Fibroblast of skin of back (primary cell): ENCODE measurements around the gene TSKU.

ENCODE experiments used
- DNase-seq: peaks from one replicate; pipeline ENCODE4 v3.0.0-alpha.2; 2013

Gene TSKU

DNA sequence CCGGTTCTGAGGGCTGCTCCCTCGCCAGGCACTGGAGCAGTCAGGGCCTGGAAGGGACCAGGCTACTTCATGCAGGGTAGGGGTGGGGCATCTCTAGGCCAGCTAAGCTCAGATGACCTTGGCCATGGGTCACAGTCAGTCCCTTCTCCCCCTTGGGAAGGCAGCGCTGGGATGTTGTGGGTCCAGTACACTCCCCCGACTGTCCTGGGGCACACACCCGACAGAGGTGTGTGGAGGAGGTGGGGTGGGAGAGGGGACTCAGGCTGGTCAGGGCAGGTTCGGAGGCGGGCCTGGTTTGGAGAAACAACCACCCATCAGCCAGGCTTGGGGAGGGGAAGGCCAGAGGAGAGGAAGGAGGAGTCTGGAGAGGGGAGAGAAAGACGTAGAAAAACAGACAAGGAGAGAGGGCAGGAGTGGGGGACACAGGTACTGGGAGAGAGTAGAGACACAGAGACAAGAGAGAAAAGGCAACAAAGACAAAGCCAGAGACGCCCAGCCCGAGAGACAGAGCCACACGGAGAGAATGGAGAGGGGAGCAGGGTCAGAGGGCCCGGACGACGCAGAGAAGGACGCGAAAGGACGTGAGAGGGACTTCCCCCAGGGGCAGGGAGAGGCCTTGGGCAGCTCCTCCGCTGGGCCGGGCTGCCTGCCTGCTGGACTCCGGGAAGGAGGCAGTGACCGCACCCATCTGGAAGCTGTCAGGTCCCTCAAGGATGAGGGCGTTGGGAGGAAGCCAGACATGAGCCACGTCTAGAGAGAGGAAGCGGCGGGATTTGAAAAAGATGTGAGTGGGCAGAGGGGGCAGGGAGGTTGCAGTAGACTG, 30.6 kb upstream of the TSKU start:
- DNase-seq, result peak; percentile 85

DNA sequence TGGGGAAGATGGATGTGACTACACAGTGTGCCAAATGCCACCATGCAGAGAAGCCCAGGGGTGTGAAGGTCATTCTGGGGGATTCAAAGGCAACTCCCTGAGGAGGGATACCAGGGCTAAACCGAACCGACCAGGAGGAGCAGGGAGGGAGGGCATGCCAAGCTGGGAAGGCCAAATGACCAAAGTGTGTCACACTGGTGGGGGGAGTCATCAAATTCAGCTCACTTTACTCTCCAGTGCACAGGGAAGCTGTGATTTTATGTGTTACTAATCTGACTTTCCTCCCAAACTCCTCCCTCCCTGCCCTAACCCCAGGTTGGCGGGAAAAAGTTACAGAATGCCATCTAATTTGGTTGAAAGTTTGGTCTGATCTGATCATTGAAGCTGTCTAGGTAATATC, 29.7 kb upstream of the TSKU start:
- DNase-seq, result no peak

DNA sequence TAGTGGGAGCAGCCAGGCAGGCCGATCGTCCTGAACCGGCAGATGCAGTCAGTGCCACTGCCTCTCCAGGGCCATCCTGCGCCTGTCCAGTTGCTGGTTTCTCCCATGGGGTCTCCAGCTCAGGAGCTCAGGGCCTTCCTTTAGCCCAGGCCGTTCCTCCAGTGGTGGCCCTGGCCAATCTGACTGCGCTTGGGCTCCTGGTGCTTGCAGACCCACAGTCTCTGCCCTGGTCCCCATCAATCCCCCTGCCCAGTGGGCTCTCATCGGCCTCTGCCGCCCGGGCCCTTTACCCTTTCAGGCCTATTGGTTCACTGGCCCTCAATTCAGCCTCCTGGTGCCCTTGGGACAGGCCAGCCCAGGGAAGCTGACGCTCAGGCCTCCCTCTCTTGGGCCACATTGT, 29.2 kb upstream of the TSKU start:
- no peak for DNase-seq

DNA sequence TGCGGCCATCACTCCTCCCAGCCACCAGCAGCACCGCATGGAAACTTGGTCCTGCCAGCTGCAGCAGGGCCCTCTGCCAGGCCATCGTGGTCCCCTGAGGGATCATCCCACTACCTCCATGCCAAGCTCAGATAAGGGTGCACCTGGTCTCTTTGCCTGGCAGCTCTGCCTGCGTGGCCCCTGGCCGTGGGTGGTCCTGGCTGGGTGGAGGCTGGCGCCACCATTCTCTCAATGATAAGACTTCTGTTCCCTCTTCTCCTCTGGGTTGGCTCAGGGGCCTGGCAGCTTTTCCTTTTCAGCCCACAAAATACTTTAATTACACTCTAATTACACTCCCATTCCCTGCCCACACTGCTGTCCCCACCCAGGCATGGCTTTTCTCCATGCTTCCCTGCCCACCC, 26.8 kb upstream of the TSKU start:
- DNase-seq, result no peak

DNA sequence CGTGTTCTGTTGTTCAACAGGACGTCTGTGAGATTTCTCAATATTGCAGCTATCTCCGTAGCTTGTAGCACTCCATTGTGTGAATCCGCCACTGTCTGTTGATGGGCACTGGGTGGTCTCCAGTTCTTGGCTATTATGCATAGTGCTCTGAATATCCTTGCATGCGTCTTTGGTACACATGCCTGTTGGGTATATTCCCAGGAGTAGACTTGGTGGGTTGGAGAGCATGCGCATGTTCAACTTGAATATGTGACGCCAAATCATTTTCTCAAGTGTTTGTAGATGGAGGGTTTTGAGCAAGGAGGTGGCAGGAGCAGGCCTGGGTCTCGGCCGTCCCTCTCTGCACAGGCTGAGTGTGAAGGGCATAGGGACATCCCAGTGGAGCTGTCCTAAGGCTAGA, 24.8 kb upstream of the TSKU start:
- no peak for DNase-seq

DNA sequence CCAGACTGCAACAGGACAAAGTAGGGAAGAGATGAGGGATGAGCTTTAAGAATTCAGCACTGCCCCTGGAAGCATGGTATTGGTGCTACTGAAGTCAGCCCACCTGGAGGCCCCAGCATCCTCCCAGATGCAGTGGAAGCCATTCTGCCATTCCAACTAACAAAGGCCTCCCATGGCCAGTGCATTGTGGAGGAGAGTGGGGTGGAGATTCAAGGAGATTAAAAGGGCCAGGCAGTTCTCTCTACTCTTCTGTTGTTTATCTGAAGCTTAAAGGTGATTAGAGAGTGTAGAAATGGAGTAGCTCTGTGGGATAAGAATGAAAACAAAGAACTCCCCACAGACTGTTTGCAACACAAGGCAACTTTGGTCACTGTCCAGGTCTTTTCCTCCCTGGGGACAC, 24.1 kb upstream of the TSKU start:
- no peak for DNase-seq

DNA sequence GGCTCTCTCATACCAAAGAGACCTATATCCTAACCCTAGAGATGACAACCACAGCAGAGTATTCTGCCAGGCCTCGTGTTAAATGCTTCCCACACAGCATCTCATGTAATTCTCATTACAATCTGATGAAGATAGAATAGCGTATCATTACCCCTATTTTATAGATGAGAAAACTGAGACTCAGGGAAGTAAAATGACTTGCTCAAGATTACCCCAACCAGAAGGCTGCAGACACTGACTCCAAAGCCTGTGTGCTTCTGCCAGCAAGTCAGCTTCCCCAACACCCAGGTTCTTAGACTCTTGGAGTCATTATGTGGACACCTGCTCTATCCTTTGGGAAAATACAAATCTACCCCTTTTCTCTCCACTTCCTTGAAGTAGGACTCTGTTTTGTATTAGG, 23.6 kb upstream of the TSKU start:
- DNase-seq, result no peak

DNA sequence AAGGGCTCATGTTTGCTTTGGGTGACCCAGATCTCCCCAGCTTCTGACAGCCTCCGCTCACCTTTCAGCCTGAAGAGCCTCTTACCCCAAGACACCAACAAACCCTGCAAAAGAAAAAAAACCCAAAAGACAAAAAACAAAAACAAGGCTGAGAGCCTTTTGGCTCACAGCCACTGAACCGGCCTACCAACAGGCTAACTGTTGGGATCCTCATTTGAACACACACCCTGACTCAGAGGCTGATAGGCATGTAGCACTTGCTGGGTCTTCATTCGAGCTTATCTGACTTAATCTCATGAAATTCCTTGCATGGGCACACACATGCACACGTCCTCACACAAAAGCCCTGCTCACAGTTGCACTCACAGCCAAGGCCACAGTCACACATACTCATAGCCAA, 22.9 kb upstream of the TSKU start:
- DNase-seq, result no peak

DNA sequence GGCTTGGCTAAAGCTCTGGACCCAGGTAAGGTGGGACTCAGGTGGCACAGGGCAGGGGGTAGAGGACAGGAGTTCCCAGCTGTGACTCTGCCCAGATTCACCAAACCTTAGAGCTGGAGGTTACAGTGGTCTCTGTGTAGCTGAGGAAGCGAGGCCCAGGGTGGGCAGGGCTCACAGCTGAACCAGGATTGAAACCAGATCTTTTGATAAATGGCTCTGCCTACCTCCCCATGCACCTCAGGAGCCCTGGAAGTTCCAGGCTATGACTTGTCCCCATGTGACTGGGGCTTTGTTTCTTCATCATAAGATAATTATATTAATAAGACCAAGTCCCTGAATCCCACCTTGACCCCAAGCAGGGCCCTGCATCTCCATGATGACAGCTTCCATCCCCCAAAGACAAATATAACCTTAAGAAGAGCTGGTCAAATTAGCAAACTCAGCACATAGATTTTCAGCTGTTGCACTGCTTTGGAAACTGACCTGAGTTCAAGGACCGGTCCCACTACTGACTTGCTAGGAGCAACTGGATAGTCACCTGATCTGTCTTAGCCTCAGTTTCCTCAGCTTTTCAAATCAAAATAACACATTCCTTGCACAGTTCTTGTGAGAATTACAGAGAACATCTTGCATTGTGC, 21.3 kb upstream of the TSKU start:
- DNase-seq, result no peak

DNA sequence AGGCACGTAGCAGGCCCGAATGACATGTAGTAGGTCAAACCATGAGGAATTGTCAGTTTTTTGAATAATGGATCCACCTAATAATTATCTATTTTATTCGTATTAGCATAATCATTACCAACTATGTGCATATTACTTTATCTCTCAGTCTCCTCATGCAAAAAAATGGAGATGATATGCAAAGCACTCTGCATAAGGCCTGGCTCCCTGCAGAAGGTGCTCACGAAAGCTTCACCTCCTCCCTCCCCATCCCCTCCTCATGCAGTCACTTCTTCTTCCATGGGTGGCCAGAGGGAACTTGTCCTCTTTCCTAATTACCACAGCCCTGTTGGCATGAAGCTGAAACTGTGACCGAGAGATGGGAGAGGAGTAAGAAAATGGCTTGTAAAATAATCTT, 20.8 kb upstream of the TSKU start:
- DNase-seq, result no peak

DNA sequence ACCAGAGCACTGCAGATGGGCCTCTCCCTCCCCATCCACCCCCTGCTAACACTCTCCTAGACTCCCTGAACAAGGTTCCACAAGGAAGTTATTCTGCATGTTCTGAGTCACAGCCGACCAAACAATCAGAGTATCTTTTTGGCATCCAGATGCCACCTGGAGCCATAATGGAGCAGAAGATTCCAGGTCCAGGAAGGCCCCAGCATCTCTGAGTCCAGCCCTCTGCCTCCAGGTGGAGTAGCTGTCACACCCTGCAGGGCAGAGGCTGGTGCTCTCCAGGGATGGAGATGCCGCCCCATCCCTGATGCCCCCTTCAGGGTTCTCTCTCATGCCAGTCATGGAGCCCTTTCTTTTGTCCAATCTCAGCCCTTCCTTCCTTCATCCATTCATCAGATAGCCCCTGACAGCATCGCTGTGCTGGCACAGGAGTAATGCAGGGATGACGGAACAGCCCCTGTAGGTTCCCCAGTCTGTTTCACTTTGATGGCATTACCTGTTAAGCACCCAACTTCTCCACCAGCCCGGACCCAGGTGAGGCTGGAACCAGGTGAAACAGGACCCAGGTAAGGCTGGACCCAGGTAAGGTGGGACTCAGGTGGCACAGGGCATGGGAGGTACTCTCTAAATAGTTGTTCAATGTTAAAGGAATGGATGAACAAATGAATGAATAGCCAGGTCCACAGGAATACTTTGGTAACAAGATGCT, 20.1 kb upstream of the TSKU start:
- no peak for DNase-seq

DNA sequence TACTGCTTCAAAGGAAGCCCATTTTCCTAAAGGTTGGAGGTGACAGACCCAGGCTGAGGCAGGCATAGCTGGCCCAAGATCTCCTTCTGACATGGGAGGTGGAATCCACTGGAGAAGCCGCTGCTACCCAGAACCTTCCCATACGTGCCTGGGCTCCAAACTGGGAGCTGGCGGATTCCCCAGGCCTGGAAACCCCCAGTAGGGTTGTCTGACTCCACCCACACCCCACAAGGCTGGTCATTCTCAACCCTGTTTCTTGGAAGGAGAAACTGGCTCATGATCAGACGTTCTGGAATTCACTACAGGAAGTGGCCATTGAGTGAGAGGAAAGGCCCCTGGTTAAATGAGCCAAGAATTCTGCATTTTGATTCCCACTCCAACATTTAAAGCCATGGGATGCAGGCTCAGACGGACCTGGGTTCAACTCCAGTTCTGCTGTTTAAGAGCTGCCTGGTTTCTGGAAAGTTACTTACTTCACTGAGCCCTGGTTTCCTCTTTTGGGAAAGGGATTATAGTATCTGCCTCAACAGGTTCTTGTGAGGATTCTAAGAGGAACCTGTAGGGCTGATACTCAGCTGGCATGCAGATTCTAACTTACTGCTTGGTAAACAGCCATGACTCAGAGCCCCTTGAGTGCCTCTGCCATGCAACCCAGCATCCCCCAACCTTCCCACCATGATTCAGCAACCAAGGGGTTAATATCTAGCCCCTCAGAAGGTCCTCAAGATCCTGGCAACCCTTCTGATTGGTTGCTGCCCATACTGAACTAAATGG, 19.4 kb upstream of the TSKU start:
- DNase-seq, result peak; percentile 86

DNA sequence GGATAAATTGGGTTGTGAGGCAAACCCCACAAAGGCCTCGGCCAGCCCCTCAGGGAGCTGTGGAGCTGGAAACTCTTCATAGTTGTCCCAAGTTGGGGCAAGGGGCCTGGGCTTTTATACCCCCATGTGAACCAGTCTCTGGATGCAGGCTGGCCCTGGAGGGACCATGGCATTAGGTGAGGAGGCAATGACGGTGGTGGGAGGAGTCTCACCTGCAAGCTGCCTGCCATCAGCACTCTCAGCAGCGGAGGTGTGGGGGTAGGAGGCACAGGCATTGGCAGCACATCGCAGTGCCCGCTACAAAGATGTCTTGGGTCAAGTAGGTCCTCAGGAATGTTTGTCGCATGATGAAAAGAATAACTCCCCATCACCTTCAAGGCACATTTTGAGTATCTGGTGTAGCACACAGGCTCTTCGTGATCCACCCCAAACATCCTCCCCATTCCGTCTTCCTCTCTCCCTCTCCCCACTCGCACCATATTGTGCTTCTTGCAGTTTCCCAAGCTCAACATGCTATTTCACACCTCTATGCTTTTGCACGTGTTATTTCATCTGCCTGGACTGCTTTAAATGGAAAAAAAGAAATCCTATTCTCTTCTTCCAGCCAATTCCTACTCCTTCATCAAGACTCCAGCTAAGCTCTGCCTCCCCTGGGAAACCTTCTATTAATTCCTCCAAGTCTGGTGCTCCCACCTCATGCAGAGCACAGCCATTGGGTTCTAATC, 18.1 kb upstream of the TSKU start:
- no peak for DNase-seq

DNA sequence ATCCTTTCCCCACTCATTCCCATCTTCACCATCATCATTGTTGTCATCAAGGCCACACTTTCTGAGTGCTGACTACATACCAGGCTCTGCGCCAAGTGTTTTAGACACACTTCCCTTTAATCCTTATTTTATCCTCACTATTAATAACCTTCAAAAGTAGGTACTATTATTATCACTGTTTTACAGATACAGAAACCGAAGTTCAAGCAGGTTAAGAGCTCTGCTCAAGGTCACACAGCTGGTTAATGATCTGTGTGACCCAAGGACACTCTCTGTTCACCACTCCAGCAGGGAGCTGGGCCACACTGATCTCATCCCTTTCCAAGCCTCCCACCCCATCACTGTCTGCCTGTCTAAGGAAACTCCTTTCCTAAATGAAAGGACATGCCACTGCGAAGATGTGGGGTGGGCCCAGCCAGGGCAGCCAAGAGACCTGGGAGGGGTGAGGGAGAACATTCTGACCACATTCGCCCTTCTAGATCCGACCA, 17.2 kb upstream of the TSKU start:
- DNase-seq, result no peak

DNA sequence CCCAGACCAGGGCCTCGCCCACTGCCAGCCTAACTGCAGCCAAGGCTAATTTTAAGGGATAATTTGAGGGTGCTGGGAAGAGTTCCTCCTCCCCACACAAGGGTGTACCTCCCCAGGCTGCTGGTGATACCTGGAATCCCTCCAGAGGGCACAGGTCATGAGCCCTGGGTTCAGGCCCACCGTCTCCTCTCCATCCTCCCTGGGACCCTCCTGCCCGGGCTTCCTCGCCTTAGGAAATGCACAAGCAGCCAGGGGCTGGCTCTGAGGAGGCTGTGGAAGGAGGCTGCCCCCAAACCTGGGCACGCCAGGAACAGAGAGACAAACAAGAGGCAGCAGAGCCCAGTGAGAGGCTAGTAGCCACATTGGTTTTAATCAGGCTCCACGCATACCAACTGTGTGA, 16.6 kb upstream of the TSKU start:
- DNase-seq, result no peak

DNA sequence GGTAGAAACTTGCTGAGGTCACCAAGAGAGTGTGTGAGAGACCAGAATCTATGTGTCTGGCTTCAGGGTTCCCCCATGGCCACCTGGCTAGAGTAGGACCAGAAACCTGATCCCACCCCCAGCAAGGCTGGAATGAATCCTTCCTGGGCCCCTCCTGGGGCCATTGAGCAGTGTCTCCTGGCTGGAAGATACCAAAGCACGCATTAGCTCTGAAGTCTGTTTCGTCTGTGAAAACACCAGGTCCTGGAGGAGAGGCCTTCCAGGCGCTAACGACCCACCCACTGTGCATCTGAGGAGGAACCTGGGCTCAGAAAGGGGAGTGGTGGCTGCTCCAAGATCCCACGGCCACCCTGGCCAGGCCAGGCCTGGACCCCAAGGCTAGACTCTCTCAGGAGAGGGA, 15.5 kb upstream of the TSKU start:
- DNase-seq, result no peak

DNA sequence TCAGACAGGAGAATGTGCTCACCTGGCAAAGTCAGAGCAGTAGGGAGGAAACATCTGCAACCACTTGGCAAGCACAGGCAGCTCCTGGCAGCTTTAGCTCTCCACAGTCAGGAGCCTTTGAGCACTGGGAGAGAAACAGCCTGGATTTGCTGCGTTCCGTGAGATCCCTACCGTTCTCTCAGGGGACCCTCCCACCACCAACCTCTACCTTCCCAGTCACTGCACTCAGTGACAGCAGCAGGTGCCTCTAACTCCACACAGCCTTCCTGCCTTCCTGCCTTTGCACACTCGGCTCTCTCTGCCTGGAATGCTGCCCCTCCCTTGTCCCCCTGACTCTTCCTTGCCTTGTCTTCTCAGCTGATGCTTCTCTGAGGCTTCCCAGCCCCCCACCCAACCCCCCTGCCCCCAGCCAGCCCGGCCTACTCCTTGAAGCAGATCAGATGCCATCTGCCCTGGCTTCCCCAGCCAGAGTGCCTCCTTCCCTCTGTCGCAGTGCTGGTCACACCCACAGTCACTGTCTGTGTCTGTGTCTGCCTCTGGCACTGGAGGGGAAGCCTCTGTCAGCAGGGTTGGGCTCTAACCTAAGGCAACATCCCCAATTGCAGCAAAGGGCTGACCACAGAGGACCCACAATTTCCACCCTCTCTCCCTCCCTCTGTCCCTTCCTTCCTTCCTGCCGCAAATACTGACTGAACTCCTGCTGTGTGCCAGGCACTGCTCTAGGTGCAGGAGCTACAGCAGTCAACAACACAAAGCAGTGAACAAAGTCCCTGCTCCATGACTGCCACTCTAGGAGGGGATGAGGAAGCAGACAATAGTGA, 14.9 kb upstream of the TSKU start:
- DNase-seq, result peak; percentile 48

DNA sequence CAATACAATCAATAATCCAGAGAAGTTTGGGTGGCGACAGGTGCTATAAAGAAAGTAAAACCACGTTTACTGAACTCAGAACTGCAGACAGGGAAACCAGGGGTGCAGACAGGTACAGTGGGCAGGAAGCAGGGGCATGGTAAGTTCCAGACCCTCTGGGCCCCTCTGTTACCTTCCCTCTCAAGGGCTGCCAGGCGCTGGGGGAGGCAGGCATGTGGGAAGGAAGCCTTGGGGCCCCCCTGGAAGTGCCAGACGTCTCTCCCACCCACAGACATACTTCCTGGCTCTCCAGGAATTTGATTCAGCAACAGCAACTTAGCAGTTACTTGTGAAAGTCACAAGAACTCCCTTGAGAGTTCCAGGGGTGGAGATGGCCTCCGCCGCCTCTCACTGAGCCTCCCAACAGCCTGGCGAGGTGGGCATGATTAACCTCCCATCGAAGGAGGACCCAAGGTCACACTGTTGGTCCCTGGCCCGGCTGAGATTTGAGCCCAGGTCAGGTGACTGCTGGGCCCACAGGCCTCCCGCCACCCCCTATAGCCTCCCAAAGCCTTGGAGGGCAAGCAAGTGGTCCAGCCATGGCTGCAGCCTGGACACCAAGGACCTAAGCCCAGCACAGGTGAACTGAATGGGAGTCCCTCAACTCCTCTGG, 14.1 kb upstream of the TSKU start:
- peak; percentile 79 for DNase-seq

DNA sequence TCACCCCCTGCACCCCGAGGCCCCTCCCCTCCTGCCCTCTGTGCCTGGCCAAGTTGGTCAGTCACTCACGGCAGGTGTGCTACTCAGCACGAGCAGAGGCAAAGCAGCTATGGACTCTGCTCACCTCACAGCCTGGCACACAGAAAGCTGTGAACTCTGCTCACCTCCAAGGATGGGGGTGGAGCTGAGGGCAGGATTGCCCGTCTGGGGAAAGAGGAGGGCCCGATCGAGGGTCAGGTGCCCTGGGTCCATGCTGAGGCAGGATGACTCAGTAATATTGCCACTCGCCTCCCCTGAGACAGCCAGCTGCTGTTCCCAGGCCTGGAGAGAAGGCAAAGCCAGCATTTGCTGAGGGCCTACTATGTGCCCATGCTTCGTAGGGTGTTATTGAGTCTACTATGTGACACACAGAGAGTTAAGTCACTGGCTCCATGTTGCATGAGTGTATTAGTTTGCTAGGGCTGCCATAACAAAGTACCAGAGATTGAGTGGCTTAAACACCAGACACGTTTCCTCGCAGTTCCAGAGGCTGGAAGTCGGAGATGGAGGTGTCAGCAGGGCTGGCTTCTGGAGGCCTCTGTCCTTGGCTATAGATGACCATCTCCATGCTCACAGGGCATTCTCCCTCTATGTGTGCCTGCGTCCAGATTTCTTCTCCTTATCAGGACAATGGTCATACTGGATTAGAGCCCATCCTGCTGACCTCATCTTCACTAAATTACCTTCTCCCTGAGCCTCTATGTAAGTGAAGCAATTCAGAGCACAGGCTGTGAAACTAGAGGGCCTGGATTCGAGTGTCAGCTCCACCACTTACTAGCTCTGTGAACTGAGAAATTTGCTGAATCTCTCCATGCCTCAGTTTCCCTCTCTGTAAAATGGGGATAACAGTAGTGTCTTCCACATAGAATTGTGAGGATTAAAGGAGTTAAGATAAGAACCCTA, 13.2 kb upstream of the TSKU start:
- no peak for DNase-seq
